ENCODE results near the gene FHIT.

- TF ChIP-seq MYB (IDR thresholded peaks at IDR 0.05; ENCODE audit: borderline replicate concordance, low read depth, low read length) = no peak
- no peak for TF ChIP-seq CTCF (IDR thresholded peaks at IDR 0.05 in 2 of 3, conservative IDR thresholded peaks at IDR 0.05 in 1 of 3; ENCODE audit: control insufficient read depth in 2 of 3, extremely low read depth in 1 of 3, insufficient read depth in 1 of 3, low read depth in 3 of 3, low read length in 3 of 3)
- no peak for TF ChIP-seq POLR2AphosphoS5 (IDR thresholded peaks at IDR 0.05; ENCODE audit: low read length)
- no peak for TF ChIP-seq BCLAF1 (IDR thresholded peaks at IDR 0.05)
Observed at GRCh38 chr3:60906283-60906682, 345.0 kb downstream of the FHIT start.
